ENCODE data around the gene ALDH1B1.

Gene ALDH1B1

GRCh38 chr9:38432922-38433510, 40.5 kb downstream of the ALDH1B1 start:
- no peak overlapping the region for H4K8ac ChIP-seq (ENCODE audit: low read depth, low read length)
- peak; percentile 66 for DNase-seq
- H3K79me1 ChIP-seq (ENCODE audit: low read length) = no peaks in the 10 kb centered on the region
- no peak overlapping the region for H3K4ac ChIP-seq (ENCODE audit: low read depth, low read length)
- H3K4me3 ChIP-seq (ENCODE audit: low read length) = no peak overlapping the region
- H2BK120ac ChIP-seq (ENCODE audit: low read depth, low read length) = no peak overlapping the region
- H2BK15ac ChIP-seq (replicated peaks; ENCODE audit: low read depth) = no peak overlapping the region
- peak overlapping the region; percentile 56 for H3K56ac ChIP-seq (ENCODE audit: low read length)
- no peak overlapping the region for H3K4me2 ChIP-seq (ENCODE audit: low read length)
- peaks cover 14% of the 10 kb centered on the region for H3K4me1 ChIP-seq (ENCODE audit: control insufficient read depth, low read depth, low read length)
- H3K79me2 ChIP-seq (ENCODE audit: control insufficient read depth, insufficient read depth, low read length) = no peaks in the 10 kb centered on the region
- H3K18ac ChIP-seq (ENCODE audit: low read length) = peak overlapping the region; percentile 62
- H3K36me3 ChIP-seq (ENCODE audit: control insufficient read depth, insufficient read depth, low read length) = no peaks in the 10 kb centered on the region
- H3K9ac ChIP-seq (ENCODE audit: low read length) = no peak overlapping the region
- H2AK5ac ChIP-seq (ENCODE audit: low read length) = peak overlapping the region; percentile 93
- H3K27ac ChIP-seq (ENCODE audit: low read depth, low read length) = peak overlapping the region; percentile 78
- peak overlapping the region; percentile 89 for H2BK5ac ChIP-seq (ENCODE audit: low read length)
- WGBS (ENCODE audit: extremely low coverage, insufficient coverage, low lambda C conversion rate) = no CpG with 5 or more reads among the region's 3 CpGs
- H4K5ac ChIP-seq (ENCODE audit: low read length) = no peak overlapping the region
- peak overlapping the region; percentile 72 for H3K23ac ChIP-seq (ENCODE audit: low read length)
- no peaks in the 10 kb centered on the region for H3K27me3 ChIP-seq (ENCODE audit: insufficient read depth, low read length, poor library complexity)

GRCh38 chr9:38434365-38434764, 41.9 kb downstream of the ALDH1B1 start:
- Histone ChIP-seq H2BK15ac (replicated peaks; ENCODE audit: low read depth) (no peak overlapping the region), H3K27me3 (ENCODE audit: insufficient read depth, low read length, poor library complexity) (no peaks in the 10 kb centered on the region), H2BK120ac (ENCODE audit: low read depth, low read length) (no peak overlapping the region), H3K4ac (ENCODE audit: low read depth, low read length) (no peak overlapping the region), H2AK5ac (ENCODE audit: low read length) (no peak overlapping the region), H3K27ac (ENCODE audit: low read depth, low read length) (peak overlapping the region; percentile 78), H2BK5ac (ENCODE audit: low read length) (no peak overlapping the region), H3K79me1 (ENCODE audit: low read length) (no peaks in the 10 kb centered on the region), H3K9ac (ENCODE audit: low read length) (no peak overlapping the region), H4K5ac (ENCODE audit: low read length) (no peak overlapping the region), H3K18ac (ENCODE audit: low read length) (no peak overlapping the region), H3K56ac (ENCODE audit: low read length) (no peak overlapping the region), H3K36me3 (ENCODE audit: control insufficient read depth, insufficient read depth, low read length) (no peaks in the 10 kb centered on the region), H3K4me2 (ENCODE audit: low read length) (no peak overlapping the region), H3K23ac (ENCODE audit: low read length) (no peak overlapping the region), H3K4me1 (ENCODE audit: control insufficient read depth, low read depth, low read length) (peaks cover 14% of the 10 kb centered on the region), H4K8ac (ENCODE audit: low read depth, low read length) (no peak overlapping the region), H3K79me2 (ENCODE audit: control insufficient read depth, insufficient read depth, low read length) (no peaks in the 10 kb centered on the region), H3K4me3 (ENCODE audit: low read length) (no peak overlapping the region)
- WGBS (ENCODE audit: extremely low coverage, insufficient coverage, low lambda C conversion rate) = no CpG with 5 or more reads among the region's 3 CpGs
- peak; percentile 90 for DNase-seq

- Histone ChIP-seq H3K27ac (ENCODE audit: low read depth, low read length) (no peak overlapping the region), H2BK120ac (ENCODE audit: low read depth, low read length) (no peak overlapping the region), H4K8ac (ENCODE audit: low read depth, low read length) (no peak overlapping the region), H3K27me3 (ENCODE audit: insufficient read depth, low read length, poor library complexity) (no peaks in the 10 kb centered on the region), H3K79me2 (ENCODE audit: control insufficient read depth, insufficient read depth, low read length) (no peaks in the 10 kb centered on the region), H3K18ac (ENCODE audit: low read length) (no peak overlapping the region), H3K56ac (ENCODE audit: low read length) (peak overlapping the region; percentile 66), H3K9ac (ENCODE audit: low read length) (no peak overlapping the region), H3K4me3 (ENCODE audit: low read length) (no peak overlapping the region), H4K5ac (ENCODE audit: low read length) (no peak overlapping the region), H3K23ac (ENCODE audit: low read length) (no peak overlapping the region), H2AK5ac (ENCODE audit: low read length) (no peak overlapping the region), H3K4me2 (ENCODE audit: low read length) (no peak overlapping the region), H3K79me1 (ENCODE audit: low read length) (no peaks in the 10 kb centered on the region), H3K4ac (ENCODE audit: low read depth, low read length) (no peak overlapping the region), H3K4me1 (ENCODE audit: control insufficient read depth, low read depth, low read length) (peaks cover 14% of the 10 kb centered on the region), H3K36me3 (ENCODE audit: control insufficient read depth, insufficient read depth, low read length) (no peaks in the 10 kb centered on the region), H2BK5ac (ENCODE audit: low read length) (peak overlapping the region; percentile 85), H2BK15ac (replicated peaks; ENCODE audit: low read depth) (no peak overlapping the region)
- peak; percentile 42 for DNase-seq
- no CpG with 5 or more reads among the region's 3 CpGs for WGBS (ENCODE audit: extremely low coverage, insufficient coverage, low lambda C conversion rate)
Observed at GRCh38 chr9:38434853-38435252, 42.4 kb downstream of the ALDH1B1 start.

GRCh38 chr9:38435521-38435920, 43.0 kb downstream of the ALDH1B1 start:
- Histone ChIP-seq H3K23ac (ENCODE audit: low read length) (no peak overlapping the region), H3K79me2 (ENCODE audit: control insufficient read depth, insufficient read depth, low read length) (no peaks in the 10 kb centered on the region), H2BK15ac (replicated peaks; ENCODE audit: low read depth) (no peak overlapping the region), H3K79me1 (ENCODE audit: low read length) (no peaks in the 10 kb centered on the region), H2BK5ac (ENCODE audit: low read length) (no peak overlapping the region), H3K27me3 (ENCODE audit: insufficient read depth, low read length, poor library complexity) (no peaks in the 10 kb centered on the region), H3K4me1 (ENCODE audit: control insufficient read depth, low read depth, low read length) (peaks cover 14% of the 10 kb centered on the region), H3K4me2 (ENCODE audit: low read length) (no peak overlapping the region), H3K36me3 (ENCODE audit: control insufficient read depth, insufficient read depth, low read length) (no peaks in the 10 kb centered on the region), H3K18ac (ENCODE audit: low read length) (no peak overlapping the region), H4K8ac (ENCODE audit: low read depth, low read length) (no peak overlapping the region), H2BK120ac (ENCODE audit: low read depth, low read length) (no peak overlapping the region), H3K4me3 (ENCODE audit: low read length) (no peak overlapping the region), H3K27ac (ENCODE audit: low read depth, low read length) (no peak overlapping the region), H3K9ac (ENCODE audit: low read length) (no peak overlapping the region), H4K5ac (ENCODE audit: low read length) (no peak overlapping the region), H3K56ac (ENCODE audit: low read length) (no peak overlapping the region), H2AK5ac (ENCODE audit: low read length) (no peak overlapping the region), H3K4ac (ENCODE audit: low read depth, low read length) (no peak overlapping the region)
- no CpG with 5 or more reads among the region's 2 CpGs for WGBS (ENCODE audit: extremely low coverage, insufficient coverage, low lambda C conversion rate)
- no peak for DNase-seq

GRCh38 chr9:38436708-38437107, 44.2 kb downstream of the ALDH1B1 start:
- Histone ChIP-seq H2BK120ac (ENCODE audit: low read depth, low read length) (no peak overlapping the region), H2BK5ac (ENCODE audit: low read length) (no peak overlapping the region), H3K27ac (ENCODE audit: low read depth, low read length) (no peak overlapping the region), H4K5ac (ENCODE audit: low read length) (no peak overlapping the region), H3K79me1 (ENCODE audit: low read length) (no peaks in the 10 kb centered on the region), H3K23ac (ENCODE audit: low read length) (no peak overlapping the region), H3K4me2 (ENCODE audit: low read length) (no peak overlapping the region), H3K4me3 (ENCODE audit: low read length) (no peak overlapping the region), H3K4ac (ENCODE audit: low read depth, low read length) (no peak overlapping the region), H3K79me2 (ENCODE audit: control insufficient read depth, insufficient read depth, low read length) (no peaks in the 10 kb centered on the region), H2AK5ac (ENCODE audit: low read length) (no peak overlapping the region), H3K18ac (ENCODE audit: low read length) (no peak overlapping the region), H4K8ac (ENCODE audit: low read depth, low read length) (no peak overlapping the region), H3K36me3 (ENCODE audit: control insufficient read depth, insufficient read depth, low read length) (no peaks in the 10 kb centered on the region), H3K27me3 (ENCODE audit: insufficient read depth, low read length, poor library complexity) (no peaks in the 10 kb centered on the region), H3K56ac (ENCODE audit: low read length) (no peak overlapping the region), H3K4me1 (ENCODE audit: control insufficient read depth, low read depth, low read length) (peaks cover 14% of the 10 kb centered on the region), H3K9ac (ENCODE audit: low read length) (no peak overlapping the region), H2BK15ac (replicated peaks; ENCODE audit: low read depth) (no peak overlapping the region)
- no CpG with 5 or more reads among the region's 2 CpGs for WGBS (ENCODE audit: extremely low coverage, insufficient coverage, low lambda C conversion rate)
- DNase-seq = no peak

GRCh38 chr9:38437193-38437823, 44.8 kb downstream of the ALDH1B1 start:
- H3K4me2 ChIP-seq (ENCODE audit: low read length) = no peak overlapping the region
- peaks cover 14% of the 10 kb centered on the region for H3K4me1 ChIP-seq (ENCODE audit: control insufficient read depth, low read depth, low read length)
- peak overlapping the region; percentile 56 for H2AK5ac ChIP-seq (ENCODE audit: low read length)
- H3K9ac ChIP-seq (ENCODE audit: low read length) = no peak overlapping the region
- H3K27ac ChIP-seq (ENCODE audit: low read depth, low read length) = no peak overlapping the region
- H3K27me3 ChIP-seq (ENCODE audit: insufficient read depth, low read length, poor library complexity) = no peaks in the 10 kb centered on the region
- no peak overlapping the region for H3K18ac ChIP-seq (ENCODE audit: low read length)
- no peak for DNase-seq
- no peak overlapping the region for H3K4me3 ChIP-seq (ENCODE audit: low read length)
- H2BK15ac ChIP-seq (replicated peaks; ENCODE audit: low read depth) = no peak overlapping the region
- H3K79me1 ChIP-seq (ENCODE audit: low read length) = no peaks in the 10 kb centered on the region
- no peak overlapping the region for H2BK120ac ChIP-seq (ENCODE audit: low read depth, low read length)
- peak overlapping the region; percentile 38 for H3K56ac ChIP-seq (ENCODE audit: low read length)
- H3K4ac ChIP-seq (ENCODE audit: low read depth, low read length) = no peak overlapping the region
- H4K8ac ChIP-seq (ENCODE audit: low read depth, low read length) = no peak overlapping the region
- no peak overlapping the region for H3K23ac ChIP-seq (ENCODE audit: low read length)
- no peaks in the 10 kb centered on the region for H3K36me3 ChIP-seq (ENCODE audit: control insufficient read depth, insufficient read depth, low read length)
- no CpG with 5 or more reads among the region's 11 CpGs for WGBS (ENCODE audit: extremely low coverage, insufficient coverage, low lambda C conversion rate)
- no peak overlapping the region for H2BK5ac ChIP-seq (ENCODE audit: low read length)
- no peak overlapping the region for H4K5ac ChIP-seq (ENCODE audit: low read length)
- H3K79me2 ChIP-seq (ENCODE audit: control insufficient read depth, insufficient read depth, low read length) = no peaks in the 10 kb centered on the region
